Astrocyte (in vitro differentiated cells and primary cell): ENCODE data around the gene LRRN4.

ENCODE experiments used
- CTCF ChIP-seq: IDR thresholded peaks from 2 replicates; pipeline ENCODE4 v1.5.1; 2011; ENCODE audit warnings: low read depth, mild to moderate bottlenecking, inconsistent platforms, low read length, moderate library complexity; ENCODE audit not compliant: insufficient read depth
- EZH2 ChIP-seq: IDR thresholded peaks from 2 replicates; pipeline ENCODE4 v1.6.1; 2012; ENCODE audit warnings: mild to moderate bottlenecking, low read length, inconsistent platforms; ENCODE audit not compliant: insufficient read depth

- no peak for TF ChIP-seq CTCF
- no peak for TF ChIP-seq EZH2
Observed at GRCh38 chr20:6000871-6001270, 53.0 kb downstream of the LRRN4 start.
